C4-2B (cell line): Measurements from ENCODE around the gene WIZ.

Experiments
- ZFX ChIP-seq: fragments of 450-650 bp; IDR thresholded peaks from 2 replicates; pipeline ENCODE4 v1.6.1; 2017
- TF ChIP-seq, protein P1 (sequence below): fragments of 450-650 bp; conservative IDR thresholded peaks from 2 replicates; pipeline ENCODE4 v1.5.1; 2017; ENCODE audit warnings: mild to moderate bottlenecking

DNA sequence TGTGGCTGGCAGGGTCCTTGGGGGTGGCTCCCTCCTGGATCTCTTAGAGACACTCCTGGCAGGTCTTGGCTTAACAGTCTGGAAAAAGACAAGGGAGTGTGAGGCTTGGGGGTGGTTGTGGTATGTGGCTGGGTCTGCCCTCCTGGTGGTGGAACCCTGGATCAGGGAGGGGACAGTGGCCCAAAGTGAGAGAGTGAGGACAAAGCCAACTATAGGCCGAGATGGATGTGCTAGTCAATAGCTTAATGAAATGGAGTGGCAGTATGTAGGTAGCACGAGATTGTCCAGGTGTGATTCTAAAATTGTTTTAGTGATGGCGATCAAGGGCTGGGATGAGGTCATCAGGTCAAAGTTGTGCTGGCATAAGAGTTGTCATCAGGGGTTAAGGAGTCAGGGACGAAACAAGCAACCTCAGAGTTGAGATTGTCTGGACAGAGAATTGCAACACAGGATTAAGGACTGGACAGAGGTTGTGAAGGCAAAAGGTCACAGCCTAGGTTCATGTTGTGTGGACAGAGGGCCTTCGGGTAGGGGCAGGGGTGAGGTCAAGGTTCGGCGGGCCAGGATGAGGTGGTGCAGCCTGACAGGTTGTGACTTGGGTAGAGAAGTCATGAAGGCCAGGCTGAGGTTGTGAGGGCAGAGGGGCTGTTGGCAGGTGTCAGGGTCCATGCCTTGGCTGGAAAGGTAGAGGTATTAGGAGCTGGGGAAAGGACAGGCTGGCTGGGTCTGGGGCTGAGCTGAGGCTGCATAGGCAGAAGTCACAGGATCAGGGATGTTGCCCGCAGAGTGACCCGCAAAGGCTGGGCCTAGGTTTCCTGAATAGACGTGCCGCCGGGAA, 19.1 kb upstream of the WIZ start:
- TF ChIP-seq, protein P1, sequence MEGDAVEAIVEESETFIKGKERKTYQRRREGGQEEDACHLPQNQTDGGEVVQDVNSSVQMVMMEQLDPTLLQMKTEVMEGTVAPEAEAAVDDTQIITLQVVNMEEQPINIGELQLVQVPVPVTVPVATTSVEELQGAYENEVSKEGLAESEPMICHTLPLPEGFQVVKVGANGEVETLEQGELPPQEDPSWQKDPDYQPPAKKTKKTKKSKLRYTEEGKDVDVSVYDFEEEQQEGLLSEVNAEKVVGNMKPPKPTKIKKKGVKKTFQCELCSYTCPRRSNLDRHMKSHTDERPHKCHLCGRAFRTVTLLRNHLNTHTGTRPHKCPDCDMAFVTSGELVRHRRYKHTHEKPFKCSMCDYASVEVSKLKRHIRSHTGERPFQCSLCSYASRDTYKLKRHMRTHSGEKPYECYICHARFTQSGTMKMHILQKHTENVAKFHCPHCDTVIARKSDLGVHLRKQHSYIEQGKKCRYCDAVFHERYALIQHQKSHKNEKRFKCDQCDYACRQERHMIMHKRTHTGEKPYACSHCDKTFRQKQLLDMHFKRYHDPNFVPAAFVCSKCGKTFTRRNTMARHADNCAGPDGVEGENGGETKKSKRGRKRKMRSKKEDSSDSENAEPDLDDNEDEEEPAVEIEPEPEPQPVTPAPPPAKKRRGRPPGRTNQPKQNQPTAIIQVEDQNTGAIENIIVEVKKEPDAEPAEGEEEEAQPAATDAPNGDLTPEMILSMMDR = no peak
- no peak for TF ChIP-seq ZFX
